OCI-LY1 (cell line): ENCODE data around the gene ATP6V0B.

Source experiments
- H2AFZ ChIP-seq: fragments of 200-600 bp; sonication (generic), shearing (Covaris generic); 2 replicates; pipeline ENCODE4 v1.6.0; 2014; ENCODE audit warnings: antibody characterized with exemption, mild to moderate bottlenecking, low read length
- H3F3A ChIP-seq: fragments of 200-600 bp; sonication (generic), shearing (Covaris generic); 2 replicates; pipeline ENCODE4 v1.6.0; 2014; ENCODE audit warnings: mild to moderate bottlenecking, antibody characterized with exemption, low read length, moderate library complexity; ENCODE audit not compliant: insufficient read depth
- H3K27ac ChIP-seq: fragments of 200-600 bp; sonication (generic); 2 replicates; pipeline ENCODE4 v1.5.1; 2014; ENCODE audit warnings: low read length, mixed run types, mild to moderate bottlenecking, low read depth; ENCODE audit not compliant: poor library complexity, severe bottlenecking
- H3K27me3 ChIP-seq: fragments of 200-600 bp; sonication (generic); 2 replicates; pipeline ENCODE4 v1.6.0; 2014; ENCODE audit warnings: antibody characterized with exemption, mild to moderate bottlenecking, low read length, moderate library complexity; ENCODE audit not compliant: insufficient read depth
- H3K36me3 ChIP-seq: fragments of 200-600 bp; sonication (generic); 2 replicates; pipeline ENCODE4 v1.6.1; 2014; ENCODE audit warnings: mild to moderate bottlenecking, antibody characterized with exemption, low read length, moderate library complexity, mixed read lengths; ENCODE audit not compliant: insufficient read depth
- H3K4me1 ChIP-seq: fragments of 200-600 bp; sonication (generic); 2 replicates; pipeline ENCODE4 v1.5.1; 2014; ENCODE audit warnings: mild to moderate bottlenecking, low read length, moderate library complexity; ENCODE audit not compliant: insufficient read depth, severe bottlenecking
- H3K4me2 ChIP-seq: fragments of 200-600 bp; sonication (generic), shearing (Covaris generic); 2 replicates; pipeline ENCODE4 v1.6.1; 2014; ENCODE audit warnings: low read length
- H3K4me3 ChIP-seq: fragments of 200-600 bp; sonication (generic); 2 replicates; pipeline ENCODE4 v1.5.1; 2014; ENCODE audit warnings: low read length, low read depth, mild to moderate bottlenecking, mixed read lengths; ENCODE audit not compliant: poor library complexity, severe bottlenecking
- H3K79me2 ChIP-seq: fragments of 200-600 bp; shearing (Covaris generic); 2 replicates; pipeline ENCODE4 v1.6.1; 2016; ENCODE audit warnings: mixed run types, low read length, mixed read lengths; ENCODE audit not compliant: insufficient read depth
- H3K9ac ChIP-seq: fragments of 200-600 bp; sonication (generic), shearing (Covaris generic); 2 replicates; pipeline ENCODE4 v1.6.1; 2014; ENCODE audit warnings: mild to moderate bottlenecking, low read length, mixed read lengths
- H3K9me2 ChIP-seq: fragments of 200-600 bp; sonication (generic), shearing (Covaris generic); 2 replicates; pipeline ENCODE4 v1.6.1; 2014; ENCODE audit warnings: low read depth, mild to moderate bottlenecking, low read length, mixed read lengths
- H3K9me3 ChIP-seq: fragments of 200-600 bp; shearing (Covaris generic); 2 replicates; pipeline ENCODE4 v1.6.1; 2014; ENCODE audit warnings: low read length, mixed read lengths
- H4K20me1 ChIP-seq: fragments of 200-600 bp; sonication (generic), shearing (Covaris generic); 2 replicates; pipeline ENCODE4 v1.6.0; 2016; ENCODE audit warnings: mild to moderate bottlenecking, low read length; ENCODE audit not compliant: insufficient read depth
- CTCF ChIP-seq: fragments of 200-600 bp; sonication (generic), shearing (Covaris generic); IDR thresholded peaks from 2 replicates; pipeline ENCODE4 v1.5.1; 2017; ENCODE audit warnings: mild to moderate bottlenecking, antibody characterized with exemption, low read length, moderate library complexity, mixed read lengths
- EZH2 ChIP-seq: fragments of 200-600 bp; sonication (generic), shearing (Covaris generic); IDR thresholded peaks from 2 replicates; pipeline ENCODE4 v1.8.0; 2017; ENCODE audit warnings: borderline replicate concordance, mixed run types, mild to moderate bottlenecking, antibody characterized with exemption, low read length, moderate library complexity, mixed read lengths

ATP6V0B gene

GRCh38 chr1:43986712-43987111 lies 12.0 kb downstream of the ATP6V0B start:
- Histone ChIP-seq H3K4me3 (no peak overlapping the region), H3K4me2 (no peak overlapping the region), H3K27ac (no peak overlapping the region), H3K27me3 (0 out of 2 replicates have a peak, but pooled peaks cover 2% of the 10 kb centered on the region), H3K36me3 (no peaks in the 10 kb centered on the region), H2AFZ (no peak overlapping the region), H3F3A (no peaks in the 10 kb centered on the region), H3K9me3 (no peaks in the 10 kb centered on the region), H3K79me2 (no peaks in the 10 kb centered on the region), H3K4me1 (peaks cover 7% of the 10 kb centered on the region), H3K9ac (no peak overlapping the region), H3K9me2 (no peaks in the 10 kb centered on the region), H4K20me1 (no peaks in the 10 kb centered on the region)
- TF ChIP-seq EZH2 (no peak), CTCF (peak; percentile 41; the same call in 1 of the 2 replicates)

- Histone ChIP-seq H3F3A (no peaks in the 10 kb centered on the region), H4K20me1 (no peaks in the 10 kb centered on the region), H3K9ac (no peak overlapping the region), H3K4me2 (no peak overlapping the region), H3K36me3 (no peaks in the 10 kb centered on the region), H3K27ac (no peak overlapping the region), H3K4me3 (no peak overlapping the region), H3K79me2 (no peaks in the 10 kb centered on the region), H3K9me2 (no peaks in the 10 kb centered on the region), H3K27me3 (no peaks in the 10 kb centered on the region), H3K9me3 (no peaks in the 10 kb centered on the region), H3K4me1 (peaks cover 12% of the 10 kb centered on the region), H2AFZ (no peak overlapping the region)
- no peak for TF ChIP-seq CTCF
Measured at GRCh38 chr1:43987159-43987902, 12.6 kb downstream of the ATP6V0B start.

DNA sequence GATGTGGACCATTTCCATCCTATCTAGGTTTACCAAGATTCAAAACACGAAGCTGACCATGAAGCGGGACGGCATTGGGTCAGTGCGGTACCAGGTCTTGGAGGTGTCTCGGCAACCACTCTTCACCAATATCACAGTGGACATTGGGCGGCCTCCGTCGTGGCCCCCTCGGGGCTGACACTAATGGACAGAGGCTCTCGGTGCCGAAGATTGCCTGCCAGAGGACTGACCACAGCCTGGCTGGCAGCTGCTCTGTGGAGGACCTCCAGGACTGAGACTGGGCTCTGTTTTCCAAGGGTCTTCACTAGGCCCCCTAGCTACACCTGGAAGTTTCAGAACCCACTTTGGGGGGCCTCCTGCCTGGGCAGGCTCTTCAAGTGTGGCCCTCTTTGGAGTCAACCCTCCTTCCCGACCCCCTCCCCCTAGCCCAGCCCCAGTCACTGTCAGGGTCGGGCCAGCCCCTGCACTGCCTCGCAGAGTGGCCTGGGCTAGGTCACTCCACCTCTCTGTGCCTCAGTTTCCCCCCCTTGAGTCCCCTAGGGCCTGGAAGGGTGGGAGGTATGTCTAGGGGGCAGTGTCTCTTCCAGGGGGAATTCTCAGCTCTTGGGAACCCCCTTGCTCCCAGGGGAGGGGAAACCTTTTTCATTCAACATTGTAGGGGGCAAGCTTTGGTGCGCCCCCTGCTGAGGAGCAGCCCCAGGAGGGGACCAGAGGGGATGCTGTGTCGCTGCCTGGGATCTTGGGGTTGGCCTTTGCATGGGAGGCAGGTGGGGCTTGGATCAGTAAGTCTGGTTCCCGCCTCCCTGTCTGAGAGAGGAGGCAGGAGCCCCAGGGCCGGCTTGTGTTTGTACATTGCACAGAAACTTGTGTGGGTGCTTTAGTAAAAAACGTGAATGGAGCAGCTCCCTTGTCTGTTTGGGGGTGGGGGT lies 15.8 kb downstream of the ATP6V0B start:
- H3K4me2 ChIP-seq = peak overlapping the region; percentile 71
- H3K27ac ChIP-seq = no peak overlapping the region
- peak overlapping the region; percentile 52; the same call in 1 of the 2 replicates for H3K9ac ChIP-seq
- no peaks in the 10 kb centered on the region for H3K9me3 ChIP-seq
- H3K9me2 ChIP-seq = no peaks in the 10 kb centered on the region
- peaks cover 14% of the 10 kb centered on the region for H3K4me1 ChIP-seq
- no peak overlapping the region for H2AFZ ChIP-seq
- H3K36me3 ChIP-seq = no peaks in the 10 kb centered on the region
- H3K4me3 ChIP-seq = peak overlapping the region; percentile 59
- no peaks in the 10 kb centered on the region; the same call in 1 of the 2 replicates for H3K27me3 ChIP-seq
- no peaks in the 10 kb centered on the region for H3K79me2 ChIP-seq
- TF ChIP-seq CTCF (peak; percentile 45; the same call in 1 of the 2 replicates), EZH2 (no peak)
- no peaks in the 10 kb centered on the region for H3F3A ChIP-seq
- no peaks in the 10 kb centered on the region for H4K20me1 ChIP-seq
